ENCODE measurements around the gene KIDINS220.
A peak's percentile ranks its signal among the peaks of the same experiment; 100 is the strongest.

Gene KIDINS220

DNA sequence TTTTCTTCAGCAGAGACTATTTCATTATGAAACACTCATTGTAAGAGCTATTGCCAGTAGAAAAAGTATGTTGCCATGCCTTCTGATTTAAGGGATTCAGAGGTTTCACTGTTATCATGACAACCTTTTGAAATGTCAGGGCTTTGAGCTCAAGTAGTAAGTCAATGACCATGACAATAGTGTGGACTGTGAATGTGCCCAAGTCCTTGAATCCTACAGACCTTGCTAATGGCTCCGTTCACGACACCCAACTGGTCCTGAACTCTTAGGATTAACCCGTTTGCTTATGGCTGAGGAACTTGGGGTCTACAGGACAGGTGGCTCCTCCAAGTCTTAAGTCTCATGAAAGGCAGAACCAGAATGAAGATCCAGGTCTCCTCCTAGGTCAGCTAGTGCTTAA is 17.6 kb upstream of the KIDINS220 start:
- no peak overlapping the region for H3K4me3 ChIP-seq (ENCODE audit: low read length)
- no peak for DNase-seq (ENCODE audit: low read depth, low spot score)

DNA sequence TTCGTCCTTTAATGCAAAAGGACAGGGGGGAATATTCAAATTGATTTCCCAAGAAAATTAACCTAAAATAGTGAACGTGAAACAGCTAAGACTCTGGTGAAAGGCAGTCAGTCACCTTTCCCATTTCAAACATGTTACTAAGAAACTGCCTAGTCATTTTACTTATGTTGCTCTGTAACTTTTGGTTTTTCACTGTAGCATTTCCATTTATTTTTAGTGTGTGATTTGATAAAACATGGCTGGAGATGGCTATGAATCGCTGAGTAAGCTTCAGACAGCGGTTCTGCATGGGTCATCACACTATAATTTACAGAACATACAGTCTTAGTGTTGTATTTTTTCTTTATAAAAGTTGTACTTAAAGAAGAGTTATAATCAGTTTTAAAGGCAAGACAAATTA is 16.0 kb upstream of the KIDINS220 start:
- no peak for DNase-seq (ENCODE audit: low read depth, low spot score)
- no peak overlapping the region for H3K4me3 ChIP-seq (ENCODE audit: low read length)

DNA sequence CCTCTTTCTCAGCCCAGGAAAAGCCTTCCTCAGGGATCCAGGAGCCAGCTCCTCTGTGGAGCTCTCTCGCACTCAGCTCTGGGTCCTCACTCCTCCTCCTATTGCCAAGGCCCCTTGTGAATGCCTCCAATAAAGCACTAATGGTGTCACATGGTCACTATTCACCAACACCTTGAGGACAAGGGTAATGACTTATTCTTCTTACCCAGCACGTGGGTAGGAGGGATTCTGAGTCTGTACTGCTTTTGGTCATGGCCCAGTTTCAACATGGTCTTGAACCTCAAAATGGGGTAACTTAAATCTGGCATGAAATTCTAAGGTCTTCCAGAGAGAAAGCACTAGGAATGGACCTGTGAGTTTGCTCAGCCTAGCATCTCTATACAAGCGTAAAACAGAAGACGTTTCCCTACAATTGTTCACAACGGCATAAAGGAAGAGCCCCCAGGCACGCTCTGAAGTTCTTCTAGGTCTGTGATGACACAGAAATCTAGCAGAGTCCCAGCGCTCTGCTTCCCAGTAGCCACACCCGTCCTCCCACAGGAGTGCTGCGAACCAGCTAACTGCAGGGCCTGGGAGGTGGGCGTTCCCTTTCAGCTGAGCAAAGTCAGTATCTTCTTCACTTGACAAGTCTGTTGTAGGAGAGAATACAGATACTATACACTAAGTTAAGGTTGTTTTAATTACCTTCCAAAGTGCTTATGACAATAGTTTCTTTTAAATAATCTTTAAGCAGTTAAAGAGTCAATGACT is 14.6 kb upstream of the KIDINS220 start:
- H3K4me3 ChIP-seq (ENCODE audit: low read length) = no peak overlapping the region
- DNase-seq (ENCODE audit: low read depth, low spot score) = no peak

DNA sequence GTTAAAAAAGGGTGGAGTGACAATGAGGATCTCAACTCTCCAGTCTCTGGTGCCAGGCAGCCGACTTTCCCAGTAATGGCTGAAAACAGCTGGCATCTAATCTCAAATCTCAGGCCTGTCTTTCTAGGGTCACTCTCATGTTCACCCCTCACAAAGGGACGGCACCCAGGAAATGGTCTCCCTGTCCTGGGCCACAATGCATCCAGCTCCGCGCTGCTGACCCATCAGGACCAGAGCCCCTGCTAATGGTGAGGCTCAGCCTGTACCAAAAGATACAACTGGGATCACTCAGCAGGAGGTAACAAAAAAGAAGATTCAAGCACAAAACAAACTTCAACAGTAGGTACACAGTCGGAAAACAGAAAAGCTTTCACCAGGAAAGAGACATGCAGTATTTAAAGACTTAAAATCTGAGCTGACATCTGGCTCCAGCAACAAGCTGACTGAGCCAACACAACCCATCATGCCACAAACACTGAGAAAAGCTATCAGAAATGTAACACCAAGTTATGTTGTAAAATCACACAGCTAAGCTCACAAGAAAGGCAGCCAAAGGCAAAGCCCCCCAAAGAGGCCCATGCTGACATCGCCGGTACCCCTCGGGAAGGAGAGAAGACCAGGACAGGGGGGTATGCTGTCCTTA is 13.6 kb upstream of the KIDINS220 start:
- no peak overlapping the region for H3K4me3 ChIP-seq (ENCODE audit: low read length)
- DNase-seq (ENCODE audit: low read depth, low spot score) = no peak

DNA sequence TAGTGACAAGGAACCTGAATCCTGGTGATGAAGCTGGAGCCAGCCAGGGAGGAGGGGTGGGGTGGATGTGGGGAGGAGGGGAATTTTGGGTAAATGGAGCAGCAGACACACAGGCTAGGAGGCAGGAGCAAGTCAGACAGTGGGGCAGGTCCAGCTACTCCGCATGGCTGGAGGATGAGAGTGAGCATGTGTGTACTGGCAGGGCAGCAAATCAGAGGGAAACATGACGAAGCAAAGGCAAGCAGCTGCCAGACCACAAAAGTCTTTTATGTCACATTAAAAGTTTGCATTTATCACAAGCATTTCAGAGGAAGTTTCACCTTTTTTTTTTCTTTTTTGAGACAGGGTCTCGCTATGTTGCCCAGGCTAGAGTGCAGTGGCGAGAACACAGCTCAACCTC is 11.9 kb upstream of the KIDINS220 start:
- peak; percentile 51 for DNase-seq (ENCODE audit: low read depth, low spot score)
- H3K4me3 ChIP-seq (ENCODE audit: low read length) = no peak overlapping the region

DNA sequence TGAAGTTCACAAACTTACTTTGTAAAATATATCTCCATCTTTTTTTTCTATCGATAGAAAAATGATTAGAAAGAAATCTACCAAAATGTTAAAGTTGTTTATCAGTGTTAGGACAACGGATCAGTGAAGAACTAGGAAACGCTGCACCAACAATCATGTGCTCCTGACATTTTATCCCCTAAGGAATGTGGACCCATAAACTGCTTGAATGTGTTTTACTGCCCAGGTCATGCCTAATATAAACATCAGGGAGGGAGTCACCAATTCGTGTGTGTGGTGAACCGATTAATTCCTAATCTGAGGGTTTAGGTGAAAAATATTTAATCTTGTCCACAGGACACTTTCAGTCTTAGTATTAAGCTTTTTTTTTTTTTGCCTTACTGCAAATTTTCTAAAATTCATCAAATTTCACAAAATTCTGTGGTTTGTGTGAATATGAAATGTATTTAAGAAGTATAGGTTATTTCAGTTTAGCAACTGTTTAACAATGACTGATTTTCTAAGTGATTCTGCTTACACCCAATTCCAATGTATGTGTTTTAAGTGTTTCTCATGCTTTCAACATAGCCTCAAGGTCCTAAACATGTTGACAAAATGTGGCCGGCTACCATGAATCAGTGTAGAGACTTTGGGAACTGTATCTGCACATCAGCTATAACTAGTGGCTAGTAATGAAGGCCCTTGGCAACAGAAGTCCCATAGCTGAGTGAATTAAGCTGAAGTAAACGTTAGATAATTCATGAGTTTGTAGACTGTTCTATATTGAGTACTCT is 11.1 kb upstream of the KIDINS220 start:
- no peak for DNase-seq (ENCODE audit: low read depth, low spot score)
- H3K4me3 ChIP-seq (ENCODE audit: low read length) = no peak overlapping the region

DNA sequence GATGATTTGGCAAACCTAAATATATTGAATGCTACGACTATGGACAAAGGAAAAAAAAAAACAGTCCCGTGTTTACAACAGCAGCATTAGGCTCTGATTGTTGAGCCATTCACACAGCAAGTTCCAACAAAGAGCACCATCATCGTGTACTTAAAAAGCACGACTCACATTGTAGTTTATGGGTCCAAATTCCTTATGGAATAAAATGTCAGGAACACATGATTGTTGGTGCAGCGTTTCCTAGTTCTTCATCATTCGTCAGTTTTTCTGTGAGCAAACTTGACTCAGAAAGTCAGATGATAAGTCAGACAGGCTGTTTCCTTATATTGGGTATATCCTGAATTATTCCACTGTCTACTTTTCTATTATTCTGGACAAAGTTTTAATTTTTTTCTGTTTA is 10.0 kb upstream of the KIDINS220 start:
- DNase-seq (ENCODE audit: low read depth, low spot score) = no peak
- H3K4me3 ChIP-seq (ENCODE audit: low read length) = no peak overlapping the region

DNA sequence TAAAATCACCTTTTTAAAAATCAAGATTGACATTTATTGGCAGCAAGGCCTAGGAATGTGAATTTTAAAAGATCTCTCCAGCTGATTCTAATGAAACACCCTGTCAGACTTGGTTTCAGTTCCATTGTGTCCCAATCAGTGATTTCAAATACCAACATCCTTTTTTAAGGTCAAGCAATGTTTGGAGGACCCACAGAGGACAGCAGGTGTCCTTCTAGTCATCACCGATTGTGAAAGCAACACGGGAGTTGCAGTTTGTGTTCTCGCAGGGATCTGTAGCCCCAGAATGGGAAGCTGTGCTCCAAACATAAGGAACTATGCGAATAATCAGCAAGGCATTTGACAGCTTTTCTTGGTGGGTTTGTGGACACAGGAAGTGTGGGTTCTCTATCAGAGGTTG is 4.5 kb upstream of the KIDINS220 start:
- no peak overlapping the region for H3K4me3 ChIP-seq (ENCODE audit: low read length)
- no peak for DNase-seq (ENCODE audit: low read depth, low spot score)

DNA sequence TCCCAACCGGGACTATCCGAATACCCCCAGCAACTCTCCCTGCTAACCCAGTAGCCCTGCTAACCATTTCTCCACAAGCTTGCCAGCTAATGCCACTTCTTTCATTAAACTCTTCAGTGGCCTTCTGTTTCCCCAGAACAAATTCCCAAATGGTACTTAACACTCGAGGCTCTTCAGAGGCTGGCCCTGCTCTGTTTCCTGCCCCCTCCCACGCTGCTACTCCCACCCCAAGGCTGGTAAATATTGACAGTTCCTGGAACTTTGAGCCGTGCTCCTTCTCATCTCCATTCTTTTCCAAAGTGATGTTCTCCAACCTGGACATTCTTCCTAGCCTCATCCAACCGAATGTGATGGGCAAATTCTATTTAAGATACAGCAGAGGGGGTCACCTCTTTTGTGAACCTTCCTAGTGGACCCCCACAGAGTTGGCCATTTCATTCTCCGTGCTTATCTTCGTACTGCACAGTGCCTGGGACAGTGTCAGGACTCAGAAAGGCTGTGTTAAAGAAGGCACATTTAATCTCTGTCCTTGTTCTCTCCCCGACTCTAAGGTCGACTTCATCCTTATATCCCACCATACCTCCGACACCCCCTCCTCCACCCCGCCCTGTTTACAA is 3.2 kb upstream of the KIDINS220 start:
- H3K4me3 ChIP-seq (ENCODE audit: low read length) = no peak overlapping the region
- DNase-seq (ENCODE audit: low read depth, low spot score) = no peak

DNA sequence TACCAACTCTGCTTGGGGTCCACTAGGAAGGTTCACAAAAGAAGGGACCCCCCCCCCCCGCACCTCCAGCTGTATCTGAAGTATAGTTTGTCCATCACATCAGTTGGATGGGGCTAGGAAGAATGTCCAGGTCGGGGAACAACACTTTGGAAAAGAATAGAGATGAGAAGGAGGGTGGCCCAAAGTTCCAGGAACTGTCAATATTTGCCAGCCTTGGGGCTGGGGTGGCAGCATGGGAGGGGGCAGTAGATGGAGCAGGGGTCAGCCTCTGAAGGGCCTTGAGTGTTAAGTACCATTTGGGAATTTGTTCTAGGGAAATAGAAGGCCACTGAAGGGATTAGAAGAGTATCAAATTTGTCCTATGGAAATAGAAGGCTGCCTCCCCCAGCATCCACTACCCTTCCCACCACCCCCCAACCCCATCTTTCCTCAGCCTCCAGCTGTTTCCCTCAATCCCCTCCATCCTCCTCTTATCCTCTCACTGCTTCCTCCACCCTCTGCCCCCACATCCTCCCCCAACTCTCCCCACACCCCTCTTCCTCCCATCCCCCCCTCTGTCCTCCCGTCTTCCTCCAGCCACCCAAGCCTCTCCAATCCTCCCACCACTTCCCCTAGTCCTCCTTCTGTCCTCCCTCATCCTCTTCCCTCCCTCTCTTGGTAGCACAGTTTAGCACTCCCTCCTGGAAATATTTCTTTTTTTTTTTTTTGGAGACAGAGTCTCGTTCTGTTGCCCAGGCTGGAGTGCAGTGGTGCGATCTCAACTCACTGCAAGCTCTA is 2.0 kb upstream of the KIDINS220 start:
- no peak overlapping the region for H3K4me3 ChIP-seq (ENCODE audit: low read length)
- no peak for DNase-seq (ENCODE audit: low read depth, low spot score)

DNA sequence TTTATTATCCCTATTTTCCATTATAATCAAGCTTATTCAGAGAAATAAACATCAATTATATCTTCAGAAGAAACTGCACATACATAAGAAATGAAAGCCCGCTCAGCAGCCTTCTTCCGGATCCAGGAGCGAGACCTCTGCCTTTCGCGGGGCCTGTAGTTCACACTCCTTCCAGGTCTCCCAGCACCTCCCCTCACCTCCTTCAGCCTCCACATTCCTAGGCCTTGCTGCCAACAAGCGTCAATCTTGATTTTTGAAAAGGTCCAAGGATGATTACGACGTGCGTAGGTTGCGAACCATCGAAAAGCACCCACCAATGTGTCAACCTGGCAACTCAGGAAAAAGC is 355 bp upstream of the KIDINS220 start:
- H3K4me3 ChIP-seq (ENCODE audit: low read length) = no peak overlapping the region; the same call in 1 of the 2 replicates
- DNase-seq (ENCODE audit: low read depth, low spot score) = no peak

DNA sequence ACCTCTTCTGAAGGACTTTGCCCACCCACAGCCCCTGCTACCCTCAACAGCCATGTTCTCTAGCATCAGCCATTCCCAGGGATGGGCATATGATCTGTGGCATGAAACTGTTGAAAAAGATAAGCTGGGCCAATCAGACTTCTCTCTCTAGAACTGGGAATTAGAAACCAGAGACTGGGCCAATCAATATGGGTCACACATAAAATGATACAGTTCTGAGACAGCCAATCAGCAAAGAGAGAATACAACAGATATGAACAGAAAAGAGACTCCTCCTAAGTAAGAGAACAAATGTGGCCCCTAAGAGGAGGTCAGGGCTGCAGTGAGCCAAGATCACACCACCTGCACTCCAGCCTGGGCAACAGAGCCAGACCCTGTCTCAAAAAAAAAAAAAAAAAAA is 2.1 kb downstream of the KIDINS220 start:
- DNase-seq (ENCODE audit: low read depth, low spot score) = no peak

DNA sequence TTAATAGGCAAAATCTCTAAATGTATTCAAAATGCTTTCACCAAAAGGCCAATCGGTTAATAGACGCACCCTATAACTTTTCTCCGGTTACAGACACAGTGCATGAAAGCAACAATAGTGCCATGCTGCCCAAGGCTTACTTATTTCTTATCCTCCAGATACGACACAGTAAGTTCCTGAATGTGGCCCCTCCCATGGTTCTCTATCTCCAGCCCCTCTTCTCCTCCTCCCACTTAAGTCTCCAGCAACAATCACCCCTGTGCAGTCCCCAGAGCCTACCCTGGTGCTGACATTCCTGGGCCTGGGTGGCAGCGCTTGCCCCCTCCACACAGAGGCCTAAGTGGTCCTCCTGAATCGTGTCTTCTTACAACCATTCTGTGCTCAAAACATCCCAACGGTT is 3.6 kb downstream of the KIDINS220 start:
- DNase-seq (ENCODE audit: low read depth, low spot score) = no peak
- no peak overlapping the region for H3K4me3 ChIP-seq (ENCODE audit: low read length)

More for the DNA sequence above, 2.1 kb downstream of the KIDINS220 start:
- H3K4me3 ChIP-seq (ENCODE audit: low read length) = no peak overlapping the region

DNA sequence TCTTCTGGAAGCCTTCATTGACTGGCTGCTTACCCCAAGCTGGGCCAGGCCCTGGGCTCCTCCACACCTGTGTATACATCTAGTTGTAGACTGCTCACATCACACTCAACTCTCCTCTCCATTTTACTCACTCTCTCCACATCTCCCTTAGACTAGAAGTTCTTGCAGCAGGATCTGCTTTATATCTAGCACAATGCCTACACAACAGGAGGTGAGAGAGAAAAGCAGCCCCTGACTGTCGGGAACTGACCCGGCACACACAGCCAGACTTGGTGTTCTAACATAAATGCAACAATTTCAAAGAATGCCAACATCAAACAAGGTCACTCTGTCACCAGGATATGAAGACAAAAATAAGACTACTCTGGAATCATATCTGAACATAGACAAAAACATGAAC is 5.9 kb downstream of the KIDINS220 start:
- no peak overlapping the region for H3K4me3 ChIP-seq (ENCODE audit: low read length)
- no peak for DNase-seq (ENCODE audit: low read depth, low spot score)

DNA sequence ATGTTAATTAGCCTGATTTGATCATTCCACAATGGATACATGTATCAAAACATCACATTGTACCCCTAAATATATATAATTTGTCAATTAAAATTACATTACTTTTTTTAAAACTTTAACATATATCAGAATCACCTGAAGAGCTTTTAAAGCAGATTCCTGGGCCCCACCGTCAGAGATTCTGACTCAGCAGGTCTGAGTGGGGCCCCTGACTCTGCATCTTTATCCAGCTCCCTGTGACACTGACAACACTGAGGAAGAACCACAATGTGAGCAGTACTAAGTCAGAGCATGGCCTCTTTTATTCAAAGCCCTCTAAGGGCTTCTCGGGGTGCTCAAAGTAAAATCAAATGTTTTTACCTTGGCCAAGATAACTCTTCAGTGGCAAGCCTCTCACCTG is 9.7 kb downstream of the KIDINS220 start:
- no peak overlapping the region for H3K4me3 ChIP-seq (ENCODE audit: low read length)
- DNase-seq (ENCODE audit: low read depth, low spot score) = no peak

DNA sequence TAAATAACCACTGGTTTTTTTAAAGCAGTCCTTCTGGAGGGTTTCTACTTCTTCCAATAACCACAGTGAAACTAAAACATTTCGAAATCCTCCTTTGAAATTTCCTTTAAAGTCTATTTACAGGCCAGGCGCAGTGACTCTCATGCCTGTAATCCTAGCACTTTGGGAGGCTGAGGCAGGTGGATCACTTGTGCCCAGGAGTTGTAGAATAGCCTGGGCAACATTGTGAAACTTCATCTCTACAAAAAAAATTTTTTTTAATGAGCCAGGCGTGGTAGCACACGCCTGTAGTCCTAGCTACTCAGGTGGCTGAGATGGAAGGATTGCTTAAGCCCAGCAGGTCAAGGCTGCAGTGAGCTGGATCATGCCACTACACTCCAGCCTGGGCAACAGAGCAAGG is 15.2 kb downstream of the KIDINS220 start:
- no peak for DNase-seq (ENCODE audit: low read depth, low spot score)
- H3K4me3 ChIP-seq (ENCODE audit: low read length) = no peak overlapping the region

DNA sequence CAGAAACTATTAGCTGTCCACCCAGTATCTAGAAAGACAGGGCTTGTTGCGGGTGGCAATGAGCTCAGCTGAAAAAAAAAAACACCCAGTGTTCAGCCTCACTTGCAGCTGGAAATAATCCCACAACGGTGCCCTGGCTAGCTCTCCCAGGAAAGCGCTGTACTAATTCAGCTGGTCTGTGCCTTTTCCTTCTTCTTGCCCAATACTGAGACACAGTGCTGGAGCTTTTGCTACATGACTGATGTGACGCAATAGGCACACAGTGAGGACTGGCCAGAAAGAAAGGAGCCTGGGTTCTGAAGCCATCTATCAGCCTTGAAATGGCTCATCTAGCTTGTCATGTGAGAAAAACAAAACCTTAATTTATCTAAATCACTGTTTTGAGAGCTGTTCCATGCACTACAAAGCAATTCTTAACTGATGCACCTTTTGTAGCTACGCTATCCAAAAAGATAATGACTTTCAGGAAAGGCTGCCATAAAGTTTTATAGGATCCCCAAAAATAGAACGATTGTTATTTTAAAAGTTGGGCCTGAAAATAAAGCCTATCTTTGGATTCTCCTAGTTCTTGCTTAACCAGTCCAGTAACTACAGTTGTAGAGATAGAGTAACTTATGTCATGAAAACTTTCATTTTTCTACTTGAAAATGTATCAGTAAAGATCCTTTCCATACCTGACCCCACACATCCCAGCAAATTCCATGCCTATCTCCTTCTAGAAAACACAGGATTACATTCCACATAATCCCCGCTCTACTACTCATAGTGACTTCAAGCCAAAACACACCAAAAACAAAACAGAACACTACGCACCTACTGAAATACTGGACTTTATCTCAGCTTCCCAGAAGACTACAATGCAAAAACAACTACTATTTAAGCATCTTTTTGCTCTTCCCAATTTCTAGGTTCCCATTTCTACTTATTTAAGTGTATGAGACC is 15.9 kb downstream of the KIDINS220 start:
- DNase-seq (ENCODE audit: low read depth, low spot score) = no peak
- H3K4me3 ChIP-seq (ENCODE audit: low read length) = no peak overlapping the region

DNA sequence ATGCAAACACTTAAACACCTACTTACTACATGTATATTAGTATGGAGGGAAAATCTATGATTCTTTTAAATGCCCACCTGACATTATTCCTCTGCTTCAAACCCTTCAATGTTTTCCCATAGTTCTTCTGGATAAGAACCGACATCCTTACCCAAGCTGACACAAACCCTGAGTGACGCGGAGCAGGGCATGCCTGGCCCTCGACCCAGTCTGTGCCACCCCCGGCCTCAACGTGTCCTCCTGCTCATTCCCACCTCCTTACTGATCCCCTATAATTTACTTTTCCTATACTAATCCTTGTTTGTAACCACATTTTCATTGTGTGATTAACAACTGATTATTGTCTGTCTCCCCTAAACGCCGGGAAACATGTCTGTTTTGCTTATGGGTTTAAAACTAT is 17.5 kb downstream of the KIDINS220 start:
- DNase-seq (ENCODE audit: low read depth, low spot score) = no peak
- H3K4me3 ChIP-seq (ENCODE audit: low read length) = no peak overlapping the region
